Measurements from ENCODE around the gene GGT5. TPM values are rescaled to one million over a fixed set of nuclear protein-coding genes. Genes with fewer than 3 reads are reported as not detected.
A peak's percentile ranks its signal among the peaks of the same experiment; 100 is the strongest.
"Not testable (repeated sequence)": the region's sequence is repeated elsewhere in the genome, so short reads cannot be mapped to it uniquely, and the experiment has no call there.

GGT5 gene
- total and polyA plus RNA-seq, 2 experiments from 2014 or later = 9.8 to 47.4 TPM

DNA sequence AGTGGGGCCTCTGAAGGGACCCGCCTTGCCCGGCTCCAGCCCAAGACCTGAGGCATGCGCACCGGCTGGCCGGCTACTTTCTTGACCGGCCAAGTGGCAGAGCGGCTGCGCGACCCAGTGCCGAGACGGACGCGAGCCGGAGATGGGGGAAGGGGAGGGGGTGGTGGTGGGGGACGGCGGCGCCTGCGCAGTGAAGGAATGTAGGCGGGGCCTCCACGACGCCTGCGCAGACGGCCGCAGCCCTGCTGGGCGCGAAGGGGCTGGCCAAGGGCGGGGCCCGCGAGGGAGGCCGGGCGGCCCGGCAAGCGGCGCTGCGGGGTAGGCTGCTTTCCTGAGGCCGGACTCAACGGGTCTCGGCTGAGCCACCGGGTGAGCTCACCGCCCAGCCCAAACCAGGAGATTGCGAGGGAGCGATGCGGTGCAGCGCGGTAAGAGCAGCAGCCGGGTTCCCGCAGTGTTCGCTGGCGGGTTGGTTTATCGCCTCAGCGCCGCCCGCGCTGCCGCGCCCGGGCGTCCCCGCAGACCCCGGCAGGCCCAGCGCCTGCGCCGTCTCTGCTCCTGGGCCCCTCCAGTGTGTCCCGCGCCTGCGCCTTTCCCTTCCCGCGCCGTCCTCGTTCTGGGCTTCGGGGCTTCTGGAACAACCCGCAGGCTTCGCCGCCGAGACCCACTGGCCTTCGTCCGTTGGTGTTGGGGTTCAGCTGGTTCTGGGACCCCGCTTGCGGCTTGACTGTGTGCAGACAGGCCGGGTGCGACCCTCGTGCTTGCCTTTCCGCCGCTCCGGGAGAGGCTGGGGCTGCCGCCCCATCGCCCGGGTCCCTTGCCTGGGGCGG lies 25.9 kb upstream of the GGT5 start, which contains the start of gene SPECC1L:
SPECC1L (plus strand) TSS at position 276 of the 830 bp plus-strand sequence. CDS start 31,401 bp downstream, outside the sequence.
- H3K4me3 ChIP-seq = peak within 1 kb of the TSS; percentile 82
- H3K79me2 ChIP-seq = peaks cover 45% of the 10 kb centered on the region
- H3K4me2 ChIP-seq = peak within 1 kb of the TSS; percentile 80
- no peaks in the 10 kb centered on the region for H3K27me3 ChIP-seq
- peak; percentile 97 for DNase-seq (ENCODE audit: low spot score)
- peak within 1 kb of the TSS; percentile 83 for H2AFZ ChIP-seq
- 1% methylated on average over 63 of the region's 89 CpGs for WGBS (ENCODE audit: low lambda C conversion rate, missing lambda C conversion rate)
- H3K9me2 ChIP-seq (replicated peaks; ENCODE audit: insufficient read depth) = no peaks in the 10 kb centered on the region
- peaks cover 14% of the 10 kb centered on the region for H3K4me1 ChIP-seq (ENCODE audit: insufficient read depth)
- peak within 1 kb of the TSS; percentile 95 for H3K27ac ChIP-seq
- no peaks in the 10 kb centered on the region for H3K9me3 ChIP-seq (ENCODE audit: low read depth)
- TF ChIP-seq EZH2phosphoT487 (IDR thresholded peaks at IDR 0.05; ENCODE audit: low read depth, severe bottlenecking, unreplicated experiment) = no peak
- TF ChIP-seq EZH2 (IDR thresholded peaks at IDR 0.05; ENCODE audit: borderline replicate concordance) = no peak
- TF ChIP-seq, protein P1, sequence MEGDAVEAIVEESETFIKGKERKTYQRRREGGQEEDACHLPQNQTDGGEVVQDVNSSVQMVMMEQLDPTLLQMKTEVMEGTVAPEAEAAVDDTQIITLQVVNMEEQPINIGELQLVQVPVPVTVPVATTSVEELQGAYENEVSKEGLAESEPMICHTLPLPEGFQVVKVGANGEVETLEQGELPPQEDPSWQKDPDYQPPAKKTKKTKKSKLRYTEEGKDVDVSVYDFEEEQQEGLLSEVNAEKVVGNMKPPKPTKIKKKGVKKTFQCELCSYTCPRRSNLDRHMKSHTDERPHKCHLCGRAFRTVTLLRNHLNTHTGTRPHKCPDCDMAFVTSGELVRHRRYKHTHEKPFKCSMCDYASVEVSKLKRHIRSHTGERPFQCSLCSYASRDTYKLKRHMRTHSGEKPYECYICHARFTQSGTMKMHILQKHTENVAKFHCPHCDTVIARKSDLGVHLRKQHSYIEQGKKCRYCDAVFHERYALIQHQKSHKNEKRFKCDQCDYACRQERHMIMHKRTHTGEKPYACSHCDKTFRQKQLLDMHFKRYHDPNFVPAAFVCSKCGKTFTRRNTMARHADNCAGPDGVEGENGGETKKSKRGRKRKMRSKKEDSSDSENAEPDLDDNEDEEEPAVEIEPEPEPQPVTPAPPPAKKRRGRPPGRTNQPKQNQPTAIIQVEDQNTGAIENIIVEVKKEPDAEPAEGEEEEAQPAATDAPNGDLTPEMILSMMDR (IDR thresholded peaks at IDR 0.05; ENCODE audit: poor library complexity) = no peak
- H4K20me1 ChIP-seq (ENCODE audit: insufficient read depth, poor library complexity, severe bottlenecking) = peaks cover 27% of the 10 kb centered on the region
- H3K36me3 ChIP-seq (replicated peaks; ENCODE audit: insufficient read depth, low read depth) = no peaks in the 10 kb centered on the region

DNA sequence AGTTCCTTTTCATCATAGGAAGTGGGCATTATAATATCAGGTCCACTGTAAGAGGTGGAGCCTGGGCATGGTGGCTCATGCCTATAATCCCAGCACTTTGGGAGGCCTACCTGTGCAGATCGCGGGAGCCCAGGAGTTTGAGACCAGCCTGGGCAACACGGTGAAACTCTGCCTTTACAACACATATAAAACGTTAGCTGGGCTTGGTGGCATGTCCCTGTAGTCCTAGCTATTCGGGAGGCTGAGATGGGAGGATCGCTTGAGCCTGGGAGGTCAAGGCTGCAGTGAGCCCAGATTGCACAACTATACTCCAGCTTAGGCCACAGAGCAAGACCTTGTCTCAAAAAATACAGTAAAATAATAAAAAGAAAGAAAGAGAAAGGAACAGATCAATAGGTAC lies 21.6 kb upstream of the GGT5 start:
- 91% methylated on average over 6 of the region's 6 CpGs for WGBS (ENCODE audit: low lambda C conversion rate, missing lambda C conversion rate)
- H3K4me2 ChIP-seq; H4K20me1 ChIP-seq (ENCODE audit: insufficient read depth, poor library complexity, severe bottlenecking): not testable (repeated sequence)

DNA sequence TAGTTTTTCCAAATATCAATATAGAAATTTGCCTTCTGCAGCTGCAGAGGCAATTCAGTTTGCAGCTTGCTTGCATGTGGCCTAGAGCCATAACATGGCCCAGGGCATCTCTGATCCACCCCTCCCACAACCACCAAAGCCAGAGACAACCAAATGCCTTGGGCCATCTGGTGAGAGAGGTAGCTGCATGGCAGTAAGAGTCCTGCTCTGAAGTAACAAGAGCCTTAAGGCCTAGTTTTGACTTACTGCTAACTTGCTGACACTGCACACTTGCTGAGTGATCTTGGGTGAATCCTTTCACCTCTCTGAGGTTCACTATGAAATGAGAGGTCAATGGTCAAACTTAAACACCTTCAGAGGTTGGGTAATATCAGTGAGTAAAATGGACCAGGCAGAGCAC lies 20.9 kb upstream of the GGT5 start:
- H3K4me1 ChIP-seq (ENCODE audit: insufficient read depth) = peaks cover 6% of the 10 kb centered on the region
- no peaks in the 10 kb centered on the region for H3K27me3 ChIP-seq
- TF ChIP-seq, protein P1 (IDR thresholded peaks at IDR 0.05; ENCODE audit: poor library complexity) = no peak
- TF ChIP-seq EZH2 (IDR thresholded peaks at IDR 0.05; ENCODE audit: borderline replicate concordance) = no peak
- no peak for TF ChIP-seq EZH2phosphoT487 (IDR thresholded peaks at IDR 0.05; ENCODE audit: low read depth, severe bottlenecking, unreplicated experiment)
- H3K79me2 ChIP-seq = no peaks in the 10 kb centered on the region
- no peak overlapping the region for H3K4me2 ChIP-seq
- H3K36me3 ChIP-seq (replicated peaks; ENCODE audit: insufficient read depth, low read depth) = no peaks in the 10 kb centered on the region
- no peaks in the 10 kb centered on the region for H3K9me2 ChIP-seq (replicated peaks; ENCODE audit: insufficient read depth)
- DNase-seq (ENCODE audit: low spot score) = no peak
- no peak overlapping the region for H2AFZ ChIP-seq
- no peaks in the 10 kb centered on the region for H4K20me1 ChIP-seq (ENCODE audit: insufficient read depth, poor library complexity, severe bottlenecking)
- peak overlapping the region; percentile 9 for H3K27ac ChIP-seq
- H3K9me3 ChIP-seq (ENCODE audit: low read depth) = no peaks in the 10 kb centered on the region
- H3K4me3 ChIP-seq = no peak overlapping the region

More for the DNA sequence above, 21.6 kb upstream of the GGT5 start:
- H3K36me3 ChIP-seq (replicated peaks; ENCODE audit: insufficient read depth, low read depth); H3K9me2 ChIP-seq (replicated peaks; ENCODE audit: insufficient read depth); H3K27me3 ChIP-seq; DNase-seq (ENCODE audit: low spot score); H3K79me2 ChIP-seq; H3K4me3 ChIP-seq; H2AFZ ChIP-seq; H3K4me1 ChIP-seq (ENCODE audit: insufficient read depth); H3K27ac ChIP-seq; H3K9me3 ChIP-seq (ENCODE audit: low read depth): not testable (repeated sequence)

DNA sequence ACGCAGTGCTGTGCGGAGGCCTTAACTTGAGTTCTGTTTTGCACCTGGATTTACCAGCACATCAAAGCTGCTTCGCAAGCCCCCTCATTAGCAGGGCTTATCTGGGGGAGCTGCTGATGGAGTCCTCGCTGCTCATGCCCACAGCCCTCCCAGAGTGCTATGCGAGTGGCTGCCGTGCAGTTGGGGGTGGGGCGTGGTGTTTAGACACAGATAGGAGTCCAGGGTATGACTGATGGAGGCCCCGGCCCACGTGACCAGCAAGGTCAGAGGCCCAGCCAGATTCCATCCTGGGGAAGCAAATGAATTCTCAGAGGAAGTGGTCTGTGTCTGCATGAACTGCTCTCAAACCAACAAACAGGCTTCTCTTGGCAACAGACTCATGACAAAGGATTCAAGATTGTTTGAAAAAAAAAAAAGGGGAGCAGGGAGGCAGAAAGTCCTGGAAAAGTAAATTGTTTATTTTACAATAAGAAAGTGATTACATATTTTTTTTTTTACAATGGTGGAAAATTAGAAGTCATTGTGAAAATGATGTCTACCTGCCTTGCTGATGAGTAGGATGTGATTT lies 19.5 kb upstream of the GGT5 start:
- H2AFZ ChIP-seq = peak overlapping the region; percentile 78
- peak overlapping the region; percentile 41 for H3K4me2 ChIP-seq
- not testable (repeated sequence) for DNase-seq (ENCODE audit: low spot score); H3K36me3 ChIP-seq (replicated peaks; ENCODE audit: insufficient read depth, low read depth); H4K20me1 ChIP-seq (ENCODE audit: insufficient read depth, poor library complexity, severe bottlenecking); H3K4me1 ChIP-seq (ENCODE audit: insufficient read depth); H3K9me2 ChIP-seq (replicated peaks; ENCODE audit: insufficient read depth); H3K27me3 ChIP-seq; H3K79me2 ChIP-seq; H3K9me3 ChIP-seq (ENCODE audit: low read depth); H3K4me3 ChIP-seq
- H3K27ac ChIP-seq = peak overlapping the region; percentile 74
- 65% methylated on average over 3 of the region's 9 CpGs for WGBS (ENCODE audit: low lambda C conversion rate, missing lambda C conversion rate)

DNA sequence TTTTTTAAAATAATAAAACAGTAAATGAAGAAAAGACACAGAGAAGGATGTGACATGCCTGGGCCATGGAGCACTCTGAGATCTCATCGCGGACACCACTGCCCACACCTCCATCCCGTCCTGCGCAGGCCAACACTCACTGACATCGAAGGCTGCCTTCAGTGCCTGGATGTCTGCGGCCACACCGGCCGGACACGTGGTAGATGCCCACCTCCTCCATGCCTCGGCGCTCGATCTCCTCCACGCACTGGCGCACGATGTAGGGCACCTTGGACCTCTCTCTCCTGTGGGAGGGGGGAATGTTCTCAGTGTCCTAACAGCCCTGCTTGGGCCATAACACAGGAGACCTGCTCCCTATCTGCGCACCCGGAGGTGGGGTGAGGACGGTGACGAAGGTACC lies 18.6 kb upstream of the GGT5 start:
- H3K9me3 ChIP-seq (ENCODE audit: low read depth); H4K20me1 ChIP-seq (ENCODE audit: insufficient read depth, poor library complexity, severe bottlenecking); H3K27ac ChIP-seq; H3K27me3 ChIP-seq; H3K4me3 ChIP-seq; H3K4me2 ChIP-seq; H3K79me2 ChIP-seq; H3K9me2 ChIP-seq (replicated peaks; ENCODE audit: insufficient read depth); H2AFZ ChIP-seq; DNase-seq (ENCODE audit: low spot score); H3K36me3 ChIP-seq (replicated peaks; ENCODE audit: insufficient read depth, low read depth); H3K4me1 ChIP-seq (ENCODE audit: insufficient read depth): not testable (repeated sequence)
- WGBS (ENCODE audit: low lambda C conversion rate, missing lambda C conversion rate) = 93% methylated on average over 19 of the region's 19 CpGs

DNA sequence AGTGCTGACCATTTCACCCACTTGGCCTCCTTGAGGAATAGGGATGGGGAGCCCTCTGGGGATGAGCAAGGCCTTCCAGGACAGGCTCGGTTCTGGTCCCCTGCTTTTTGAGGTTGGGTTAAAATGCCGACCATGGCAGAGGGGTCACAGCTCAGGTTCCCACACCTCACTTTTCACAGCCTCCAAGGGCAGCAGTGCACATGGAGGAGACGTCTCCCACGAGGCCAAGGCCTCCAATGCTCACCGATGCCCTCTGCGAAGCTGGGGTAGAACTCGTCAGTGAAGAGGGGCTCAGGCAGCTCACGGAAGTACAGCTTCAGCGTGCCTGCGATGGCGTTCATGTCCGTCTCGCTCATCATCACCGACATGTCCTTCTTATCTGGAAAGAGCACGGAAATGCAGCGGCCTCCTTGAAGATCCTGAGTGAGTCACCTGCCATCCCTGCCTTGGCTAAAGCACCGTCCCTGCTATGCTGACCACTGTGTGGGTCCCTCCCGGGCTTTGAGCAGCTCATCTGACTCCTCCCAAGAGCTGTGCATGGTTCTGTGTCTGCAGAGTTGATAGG lies 17.4 kb upstream of the GGT5 start:
- H3K79me2 ChIP-seq; H3K27me3 ChIP-seq; H4K20me1 ChIP-seq (ENCODE audit: insufficient read depth, poor library complexity, severe bottlenecking); H2AFZ ChIP-seq; H3K4me1 ChIP-seq (ENCODE audit: insufficient read depth); H3K9me2 ChIP-seq (replicated peaks; ENCODE audit: insufficient read depth); H3K4me2 ChIP-seq; H3K4me3 ChIP-seq; H3K9me3 ChIP-seq (ENCODE audit: low read depth); H3K36me3 ChIP-seq (replicated peaks; ENCODE audit: insufficient read depth, low read depth); H3K27ac ChIP-seq; DNase-seq (ENCODE audit: low spot score): not testable (repeated sequence)
- 84% methylated on average over 18 of the region's 18 CpGs for WGBS (ENCODE audit: low lambda C conversion rate, missing lambda C conversion rate)

All from hepatocyte (in vitro differentiated cells).